ENCODE results near the gene GPX3.

GPX3 gene

DNA sequence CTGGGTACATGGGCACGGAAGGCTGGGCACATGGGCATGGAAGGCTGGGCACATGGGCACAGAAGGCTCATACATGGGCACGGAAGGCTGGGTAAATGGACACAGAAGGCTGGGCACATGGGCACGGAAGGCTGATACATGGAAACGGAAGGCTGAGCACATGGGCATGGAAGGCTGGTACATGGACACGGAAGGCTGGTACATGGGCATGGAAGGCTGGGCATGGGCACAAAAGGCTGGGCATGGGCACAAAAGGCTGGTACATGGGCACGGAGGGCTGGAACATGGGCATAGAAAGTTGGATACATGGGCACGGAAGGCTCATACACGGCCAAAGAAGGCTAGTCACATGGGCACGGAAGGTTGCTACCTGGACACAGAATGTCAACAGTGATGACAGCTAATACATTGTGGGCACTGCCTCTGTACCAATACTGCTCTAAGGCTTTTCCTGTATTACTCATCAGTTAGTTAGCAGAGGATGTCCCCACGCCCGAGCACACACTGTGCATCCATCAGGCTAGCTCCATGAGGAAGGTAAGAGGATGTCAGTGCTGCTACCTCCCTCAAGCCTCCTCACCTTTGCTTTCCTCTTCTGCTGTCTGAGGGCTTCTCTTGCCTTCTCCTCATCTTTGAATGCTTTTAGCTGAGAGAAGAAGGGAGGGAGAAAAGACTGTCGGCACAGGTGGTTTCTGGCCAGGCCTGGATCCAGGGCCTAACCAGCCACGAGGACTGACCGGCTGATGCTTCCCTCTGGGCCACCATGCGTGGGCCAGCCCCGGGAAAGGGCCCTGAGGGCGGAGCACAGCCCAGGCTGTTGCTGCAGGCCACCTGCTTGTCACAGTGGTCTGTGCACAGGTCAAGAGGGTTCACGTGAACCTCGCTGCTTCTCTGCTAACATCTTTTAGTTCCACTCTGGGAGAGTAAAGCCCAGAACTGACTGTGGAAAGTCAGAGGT, 14.3 kb downstream of the GPX3 start:
- no peak for DNase-seq (ENCODE audit: low read depth)

DNA sequence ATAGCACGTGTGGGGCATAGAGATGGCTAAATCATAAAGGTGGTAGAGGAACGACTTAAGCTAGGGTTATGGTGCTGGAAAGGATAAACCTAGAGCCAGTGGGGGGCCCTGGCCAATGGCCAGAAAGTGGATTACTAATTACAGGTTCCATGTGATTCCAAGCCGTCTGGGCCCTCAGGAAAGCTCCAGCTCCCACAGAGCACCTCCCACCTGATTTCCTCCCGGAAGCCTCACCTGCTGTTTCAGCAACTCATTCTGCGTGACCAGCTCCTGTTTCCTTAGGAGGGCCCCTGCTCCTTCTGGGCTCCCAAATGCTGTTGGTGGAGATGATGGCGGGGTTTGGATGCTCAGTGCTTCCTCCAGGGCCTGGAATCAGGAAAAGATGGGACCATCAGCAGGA, 16.2 kb downstream of the GPX3 start:
- no peak for DNase-seq (ENCODE audit: low read depth)

DNA sequence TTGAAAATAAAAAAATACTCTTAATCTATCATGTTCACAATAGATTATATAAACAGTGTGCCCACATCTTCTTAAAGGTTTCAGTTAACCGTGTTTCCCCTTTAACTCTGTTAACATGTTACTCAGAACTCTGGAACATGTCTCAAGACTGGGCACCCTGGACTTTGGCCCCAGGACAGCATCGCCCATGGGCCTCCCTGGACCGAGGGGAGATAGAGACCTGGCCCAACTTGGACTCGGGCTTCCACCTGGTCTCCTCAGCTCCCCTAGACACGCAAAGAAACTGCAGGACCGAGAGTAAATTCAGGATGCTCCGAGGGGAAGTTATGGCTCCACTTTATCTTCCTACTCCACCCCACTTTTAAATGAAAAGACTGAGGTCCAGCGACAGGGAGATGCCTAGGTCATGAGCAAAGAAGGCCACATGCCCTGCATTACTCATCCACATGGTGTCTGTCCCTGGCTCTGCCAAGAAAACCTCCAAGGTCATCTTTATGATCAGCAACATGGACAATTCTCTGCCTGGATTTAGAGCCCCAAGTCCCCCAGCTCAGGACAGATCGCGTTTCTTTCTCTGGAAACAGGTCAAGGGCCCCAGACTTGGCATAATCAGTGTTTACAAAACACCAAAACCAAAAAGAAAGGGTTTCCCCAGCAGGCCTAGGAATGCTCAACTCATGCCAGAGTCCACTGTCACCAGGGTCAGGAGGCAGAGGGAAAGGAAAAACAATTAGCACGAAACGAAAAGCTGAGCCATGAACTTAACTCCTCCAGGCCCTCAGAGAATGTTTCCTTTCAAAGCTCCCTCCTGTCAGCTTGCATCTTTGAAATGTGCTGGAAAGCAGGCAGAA, 17.4 kb downstream of the GPX3 start:
- peak; percentile 27 for DNase-seq (ENCODE audit: low read depth)

DNA sequence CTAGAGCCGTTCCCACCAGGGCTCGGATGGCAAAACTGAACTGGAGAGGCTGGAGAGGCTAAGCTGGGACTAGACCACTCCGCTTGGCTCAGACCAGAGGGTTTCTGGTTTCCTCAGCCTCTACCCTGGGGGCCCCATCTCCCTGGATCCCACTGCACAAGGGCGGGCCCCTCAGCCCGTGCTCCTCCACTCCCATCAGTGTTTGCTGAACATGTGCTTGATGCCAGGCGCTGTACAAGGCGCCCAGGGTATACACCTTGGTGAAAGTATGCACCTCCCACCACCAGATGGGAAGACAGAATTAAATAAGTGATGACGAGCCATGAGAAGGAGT, 18.0 kb downstream of the GPX3 start:
- no peak for DNase-seq (ENCODE audit: low read depth)

DNA sequence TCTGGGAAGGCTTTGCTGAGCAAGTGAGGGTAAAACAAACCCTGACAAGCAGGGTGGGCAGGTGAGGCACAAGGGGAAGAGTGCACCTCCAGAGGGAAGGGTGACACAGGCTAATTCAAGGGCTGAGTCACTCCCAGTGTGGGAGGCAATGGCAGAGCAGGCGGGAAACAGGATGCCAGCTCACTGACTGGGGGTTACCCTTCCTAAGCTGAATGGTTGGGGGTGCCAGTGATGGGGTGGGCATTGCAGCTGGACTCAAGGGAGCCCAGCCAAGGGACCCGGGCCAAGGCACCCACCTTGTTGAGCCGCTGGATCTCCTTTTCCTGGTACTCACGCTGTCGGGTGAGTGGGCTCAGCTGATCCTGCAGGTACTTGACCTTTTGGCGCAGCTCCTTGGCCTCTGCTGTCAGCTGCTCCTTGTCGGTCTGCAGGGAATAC, 18.4 kb downstream of the GPX3 start:
- DNase-seq (ENCODE audit: low read depth) = no peak

DNA sequence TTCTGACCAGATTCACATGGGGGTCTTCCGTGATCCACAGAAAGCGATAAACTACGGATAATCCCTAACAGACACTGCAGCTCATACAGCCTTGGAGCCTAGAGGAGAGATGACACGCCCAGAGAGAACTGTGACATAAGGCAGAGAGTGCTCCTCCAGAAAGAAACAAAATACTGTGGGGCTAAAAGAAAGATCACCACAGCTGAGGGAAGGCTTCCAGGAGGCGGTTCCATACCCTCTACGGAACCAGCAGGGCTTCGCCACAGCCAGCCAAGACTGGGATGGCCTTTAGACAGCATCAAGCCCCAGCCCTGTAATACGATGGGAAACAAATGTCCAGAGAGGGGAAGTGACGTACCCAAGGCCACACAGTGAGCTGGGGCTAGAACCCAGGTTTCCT, 19.3 kb downstream of the GPX3 start:
- no peak for DNase-seq (ENCODE audit: low read depth)

DNA sequence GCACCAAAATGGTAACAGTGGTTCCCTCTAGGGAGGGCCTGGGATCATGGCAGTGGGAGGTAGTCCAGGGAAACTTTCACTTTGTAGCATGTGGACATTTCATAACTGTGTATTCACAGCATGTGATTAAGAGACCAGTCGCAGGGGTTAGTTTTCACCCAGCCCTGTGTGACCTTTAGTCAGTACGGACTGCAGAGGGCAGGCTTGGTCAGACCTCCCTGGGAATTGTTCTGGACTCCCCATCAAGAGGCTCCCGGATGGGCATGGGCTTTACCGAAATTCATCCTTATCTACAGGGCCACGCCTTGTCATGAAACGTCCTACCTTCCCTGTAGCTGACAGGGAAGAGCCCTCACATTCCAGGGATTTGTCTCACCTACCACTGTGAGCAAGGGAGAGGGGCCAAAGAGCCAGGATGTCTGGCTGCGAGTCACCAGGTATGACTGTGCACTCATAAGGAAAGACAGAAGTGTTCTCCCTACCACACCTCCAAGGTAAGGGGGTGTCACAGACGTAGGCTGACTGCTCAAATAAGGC, 19.9 kb downstream of the GPX3 start:
- no peak for DNase-seq (ENCODE audit: low read depth)

DNA sequence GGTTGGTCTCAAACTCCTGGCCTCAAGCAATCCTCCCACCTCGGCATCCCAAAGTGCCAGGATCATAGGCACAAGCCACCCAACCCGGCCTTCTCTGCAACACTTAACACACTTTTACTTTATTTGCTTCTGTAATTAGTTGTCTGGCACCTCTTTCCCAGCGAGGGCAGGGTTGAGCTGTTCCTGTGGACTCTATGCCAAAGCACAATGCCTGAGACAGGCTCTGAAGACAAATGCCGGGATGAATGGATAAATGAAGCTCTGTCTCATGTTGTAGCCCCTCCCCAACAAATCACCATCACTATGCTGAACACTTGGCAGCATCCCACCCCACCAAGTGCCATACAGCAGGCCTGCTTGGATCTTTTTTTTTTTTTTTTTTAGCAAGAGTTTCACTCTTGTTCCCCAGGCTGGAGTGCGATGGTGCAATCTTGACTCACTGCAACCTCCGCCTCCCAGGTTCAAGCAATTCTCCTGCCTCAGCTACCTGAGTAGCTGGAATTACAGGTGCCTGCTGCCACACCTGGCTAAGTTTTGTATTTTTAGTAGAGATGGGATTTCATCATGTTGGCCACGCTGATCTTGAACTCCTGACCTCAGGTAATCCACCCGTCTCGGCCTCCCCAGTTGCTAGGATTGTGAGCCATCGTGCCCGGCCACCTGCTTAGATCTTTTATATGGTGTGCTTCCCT, 21.3 kb downstream of the GPX3 start:
- no peak for DNase-seq (ENCODE audit: low read depth)

DNA sequence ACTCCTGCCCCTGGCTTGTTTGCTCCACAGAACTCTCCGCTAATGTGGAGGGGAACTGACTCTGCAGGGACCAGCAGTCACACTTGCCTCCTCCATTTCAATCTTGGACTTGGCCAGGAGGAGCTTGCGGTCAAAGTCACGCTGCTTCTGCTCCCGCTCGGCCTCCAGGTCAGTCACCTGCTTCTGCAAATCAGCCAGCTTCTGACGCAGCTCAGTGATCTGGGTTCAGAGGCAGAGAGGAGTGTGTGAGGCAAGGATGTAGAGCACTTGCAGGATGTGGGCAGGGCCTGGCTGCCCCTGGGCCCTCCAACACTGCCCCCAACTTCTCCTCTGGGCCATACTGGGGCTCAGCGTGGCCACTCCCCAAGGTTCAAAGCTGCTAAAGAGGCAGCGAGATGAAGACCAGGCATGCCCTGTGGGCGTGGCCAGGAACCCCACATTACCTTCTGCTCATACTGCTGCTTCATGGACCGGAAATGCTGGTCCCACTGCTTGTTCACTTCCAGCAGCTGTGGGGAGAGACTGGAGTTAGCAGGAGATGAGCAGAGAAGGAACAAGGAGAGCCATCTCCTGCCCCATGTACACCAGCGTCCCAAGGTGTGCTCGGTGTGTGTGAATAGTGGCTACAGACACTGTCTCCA, 22.2 kb downstream of the GPX3 start:
- DNase-seq (ENCODE audit: low read depth) = no peak

DNA sequence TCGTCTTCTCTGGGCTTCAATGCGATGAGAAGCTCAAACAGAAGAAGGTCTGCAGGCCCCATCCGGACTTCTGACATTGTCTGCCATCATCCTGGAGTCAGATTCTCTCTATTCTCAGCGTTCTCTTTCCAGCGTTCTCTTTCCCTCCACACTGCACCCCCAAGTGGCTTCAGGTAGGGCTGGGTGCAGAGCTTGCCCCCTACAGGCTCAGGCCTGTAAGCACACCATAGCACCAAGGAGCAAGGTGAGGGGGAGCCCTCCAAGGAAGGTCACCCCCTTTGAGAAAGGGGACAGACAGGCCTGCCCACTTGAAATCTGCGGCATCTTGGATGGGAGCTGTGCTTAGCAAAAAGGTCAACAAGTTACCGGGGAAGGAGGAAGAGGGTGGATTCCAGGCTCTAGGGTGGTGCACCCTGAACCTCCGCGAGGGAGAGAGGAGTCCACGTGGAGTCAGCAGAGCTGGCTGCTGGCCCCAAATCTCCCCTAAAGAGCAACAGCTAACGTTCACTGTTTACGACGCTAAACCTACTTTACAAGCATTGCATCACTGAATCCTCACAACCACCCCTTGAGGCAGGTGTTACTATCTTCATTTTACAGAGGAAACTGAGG, 27.5 kb downstream of the GPX3 start:
- no peak for DNase-seq (ENCODE audit: low read depth)

DNA sequence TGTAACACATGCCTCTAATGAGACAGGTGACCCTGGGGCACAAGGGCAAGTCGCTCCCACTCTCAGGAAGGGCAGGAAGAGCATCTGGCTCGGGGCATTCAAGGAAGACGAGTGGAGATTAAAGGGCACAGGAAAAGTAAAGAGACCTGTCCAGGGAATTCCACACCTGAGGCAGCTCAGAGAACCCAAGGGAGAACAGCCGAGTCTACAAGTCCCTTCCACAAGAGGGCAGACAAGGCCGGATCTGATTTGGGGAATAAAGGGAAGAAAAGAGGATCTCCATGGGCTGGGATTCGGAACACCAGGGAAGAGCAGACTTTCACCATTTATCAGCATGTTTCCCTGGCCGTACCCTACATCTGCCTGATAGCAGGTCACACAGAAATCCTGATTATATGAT, 28.1 kb downstream of the GPX3 start:
- no peak for DNase-seq (ENCODE audit: low read depth)

DNA sequence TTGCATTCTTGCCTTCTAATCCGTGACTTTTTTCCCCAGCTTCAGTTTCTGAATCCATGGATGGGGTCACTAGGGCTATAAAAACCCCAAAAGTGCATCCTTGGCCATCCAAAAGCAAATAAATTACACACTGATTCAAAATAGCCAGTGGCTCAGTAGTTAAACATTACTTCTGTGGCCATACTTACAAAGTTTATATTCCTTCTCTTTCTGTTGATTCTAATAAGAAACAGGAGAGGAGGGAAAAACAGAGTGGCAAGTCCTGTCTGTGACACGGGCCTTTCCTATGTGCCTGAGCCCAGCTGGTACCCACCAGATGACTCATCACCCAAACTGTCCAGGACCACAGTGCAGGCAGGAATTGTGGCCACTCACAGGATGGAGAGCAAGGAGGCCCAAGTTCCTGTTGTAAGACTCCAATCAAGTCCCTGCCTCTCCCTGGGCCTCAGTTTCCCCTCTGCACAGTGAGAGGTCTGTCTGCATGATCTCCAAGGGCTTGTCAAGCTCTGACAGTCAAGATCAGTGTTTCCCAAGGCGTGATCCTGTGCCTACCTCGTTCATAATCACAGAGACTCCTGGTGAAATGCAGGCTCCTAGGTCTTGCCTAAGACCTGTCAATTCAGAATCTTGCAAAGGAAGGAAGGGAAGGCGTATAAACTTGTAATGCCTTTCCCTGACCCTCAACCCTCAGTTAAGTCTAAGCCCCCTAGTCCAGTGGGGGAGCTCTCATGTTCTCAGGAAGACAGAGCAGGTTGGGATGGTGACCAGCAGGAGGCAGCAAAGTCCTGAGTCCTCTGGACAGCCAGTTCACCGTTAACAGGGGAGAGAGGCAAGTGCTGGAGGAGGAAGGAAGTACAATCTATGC, 30.9 kb downstream of the GPX3 start:
- peak; percentile 70 for DNase-seq (ENCODE audit: low read depth)

DNA sequence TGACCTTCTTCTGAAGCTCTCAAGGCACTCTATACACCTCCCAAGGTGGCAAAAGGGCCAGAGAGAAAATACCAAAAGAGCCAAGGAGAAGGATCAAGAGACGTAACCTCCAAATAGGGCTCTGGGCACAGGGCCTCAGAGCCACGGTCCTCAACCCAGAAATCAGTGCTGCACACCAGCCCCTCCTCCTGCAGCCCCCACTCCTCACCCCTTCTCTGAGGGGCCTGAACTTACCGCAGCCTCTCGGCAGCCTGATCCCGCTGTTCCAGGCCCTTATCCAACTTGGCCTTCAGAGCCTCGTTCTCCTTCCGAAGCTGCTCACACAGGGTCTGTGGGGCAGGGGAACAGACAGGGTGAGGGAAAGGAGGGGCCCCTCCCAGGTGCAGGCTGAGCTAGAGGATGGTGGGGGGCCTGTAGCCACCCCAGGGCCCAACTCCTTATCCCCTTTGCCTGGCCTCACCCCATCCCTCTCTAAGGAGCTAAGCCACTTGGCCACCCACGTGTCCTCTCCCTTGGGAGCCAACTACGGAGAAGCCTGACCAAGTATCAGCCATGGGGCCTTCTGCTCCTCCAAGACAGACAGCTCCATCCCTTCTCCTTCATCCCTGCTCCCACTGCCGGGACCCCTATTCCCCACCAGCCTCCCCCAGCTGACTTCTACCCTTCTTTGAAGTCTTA, 31.7 kb downstream of the GPX3 start:
- DNase-seq (ENCODE audit: low read depth) = no peak

DNA sequence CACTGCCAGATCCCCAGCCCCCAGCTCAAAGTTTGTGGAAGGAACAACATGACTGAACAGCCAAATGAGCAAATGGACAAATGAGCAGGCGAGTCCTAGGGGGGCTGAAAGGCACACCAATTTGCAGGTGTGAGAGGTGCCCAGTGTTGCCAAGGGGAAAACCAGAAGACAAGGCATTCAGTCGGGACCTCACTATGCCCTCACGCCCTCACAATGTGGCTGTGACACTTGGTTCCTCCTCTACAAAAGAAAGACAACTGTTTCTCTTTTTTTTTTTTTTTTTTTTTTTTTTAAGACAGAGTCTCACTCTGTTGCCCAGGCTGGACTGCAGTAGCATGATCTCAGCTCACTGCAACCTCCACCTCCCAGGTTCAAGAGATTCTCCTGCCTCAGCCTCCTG, 32.4 kb downstream of the GPX3 start:
- DNase-seq (ENCODE audit: low read depth) = no peak

DNA sequence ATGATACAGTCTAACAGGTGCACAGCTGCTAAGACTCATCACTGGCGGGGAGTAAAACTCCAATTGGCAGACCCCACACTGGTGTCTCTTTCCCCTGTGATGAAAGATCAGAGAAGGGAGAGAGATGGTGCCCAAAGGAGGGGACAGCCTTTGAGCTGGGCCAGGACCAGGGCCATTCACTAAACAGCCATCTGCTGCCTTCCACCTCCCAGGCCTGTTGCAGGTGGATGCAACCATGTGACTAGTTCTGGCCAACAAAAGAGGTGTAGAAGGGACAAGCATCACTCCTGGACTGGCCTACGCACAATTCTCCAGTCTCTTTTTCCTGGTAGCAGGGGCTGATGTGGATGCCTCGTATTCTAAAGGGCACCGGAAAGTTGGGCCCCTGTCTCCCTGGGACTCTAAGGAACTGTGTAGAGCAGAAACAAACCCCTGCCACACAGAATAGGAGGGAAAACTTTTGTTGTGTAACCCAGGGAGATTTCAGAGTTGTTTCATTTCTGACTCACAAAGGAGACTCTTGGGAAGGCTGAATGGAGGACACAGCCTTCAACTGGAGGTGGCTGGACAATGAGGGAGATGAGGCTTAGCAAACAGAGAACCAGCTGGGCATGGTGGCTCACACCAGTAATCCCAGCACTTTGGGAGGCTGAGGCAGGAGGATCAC, 33.5 kb downstream of the GPX3 start:
- DNase-seq (ENCODE audit: low read depth) = no peak

DNA sequence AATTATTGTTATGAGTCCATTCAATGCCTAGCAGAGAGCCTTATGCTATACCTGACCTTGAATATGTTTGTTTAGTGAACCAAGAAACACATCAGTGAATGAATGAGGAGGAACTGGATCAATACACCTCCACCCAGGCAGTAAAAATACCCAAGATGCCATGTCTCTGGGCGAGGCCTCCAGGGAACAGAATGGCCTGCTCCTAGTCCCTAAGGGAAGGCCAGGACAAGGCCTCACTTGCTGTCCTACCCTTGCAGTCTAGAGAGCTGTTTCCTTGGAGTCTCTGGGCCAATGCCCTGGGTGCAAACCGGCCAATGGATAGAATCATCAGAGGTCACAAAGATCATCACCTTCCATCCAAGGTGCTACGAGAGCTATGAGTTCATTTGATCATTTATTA, 34.3 kb downstream of the GPX3 start:
- DNase-seq (ENCODE audit: low read depth) = no peak

DNA sequence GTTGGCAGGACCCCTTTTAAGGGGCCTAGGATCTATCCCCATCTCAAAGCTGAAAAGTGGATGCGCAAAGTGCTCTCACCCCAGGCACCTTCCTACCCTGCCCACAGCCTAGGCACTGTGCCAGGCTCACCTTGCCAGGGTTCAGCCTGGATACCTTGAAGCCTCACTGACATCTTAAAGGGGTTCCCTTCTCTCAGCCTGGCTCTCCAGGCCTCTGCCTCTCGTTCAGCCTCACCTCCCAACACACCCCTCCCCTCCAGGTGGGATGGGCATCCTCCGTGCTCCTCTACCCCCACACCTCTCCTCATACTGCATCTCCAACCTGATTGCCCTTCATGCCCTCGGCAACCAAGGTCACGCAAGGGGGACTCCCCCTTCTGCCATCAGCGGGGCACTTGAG, 34.9 kb downstream of the GPX3 start:
- DNase-seq (ENCODE audit: low read depth) = no peak

DNA sequence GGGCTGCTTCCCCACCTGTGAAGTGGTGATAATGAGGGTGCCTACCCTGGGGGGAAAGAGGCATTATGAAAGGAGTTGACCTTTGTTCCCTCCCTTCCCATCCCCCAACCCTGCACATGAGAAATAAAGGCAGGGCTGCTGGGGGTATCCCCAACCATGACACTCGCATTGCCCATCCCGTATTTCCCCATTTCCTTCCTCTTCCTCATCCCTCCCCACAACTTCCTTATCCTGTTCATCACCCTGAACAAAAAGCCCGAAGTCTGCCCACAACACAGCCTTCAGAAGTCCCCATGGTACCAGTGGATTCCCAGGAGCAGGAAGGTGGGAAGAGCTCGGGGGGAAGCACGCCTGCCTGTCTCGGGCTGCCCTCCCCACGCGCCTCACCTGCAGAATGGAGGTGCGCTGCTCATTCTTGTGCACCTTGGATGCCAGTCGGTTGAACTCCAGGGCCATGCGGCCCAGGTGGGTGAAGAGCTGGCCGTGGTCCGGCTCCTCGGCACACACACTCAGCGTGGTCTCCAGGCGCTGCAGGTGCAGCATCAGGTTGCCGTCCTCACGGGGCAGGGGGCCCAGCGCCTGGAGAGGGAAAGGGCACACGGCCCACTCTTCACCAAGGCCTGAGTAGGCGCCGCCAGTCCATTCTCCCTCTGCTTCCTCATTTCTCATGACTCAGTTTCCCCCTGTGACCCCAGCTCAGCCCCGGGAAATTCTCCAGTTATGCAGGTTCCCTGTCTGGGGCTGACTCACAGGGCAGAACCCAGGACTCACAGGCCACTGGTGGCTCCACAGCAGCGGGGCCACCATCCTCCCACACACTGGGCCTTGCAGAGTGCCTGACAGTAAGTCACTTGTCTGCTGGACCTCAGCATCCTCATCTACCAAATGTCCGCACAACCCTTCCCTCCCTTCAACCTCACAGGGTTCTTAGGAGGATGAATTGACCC, 36.3 kb downstream of the GPX3 start:
- no peak for DNase-seq (ENCODE audit: low read depth)

Measured in fibroblast of the conjunctiva (primary cell).